ENCODE measurements around the gene RFTN1.

RFTN1 gene

GRCh38 chr3:16484984-16485383 is 28.5 kb downstream of the RFTN1 start:
- no peak for DNase-seq

DNA sequence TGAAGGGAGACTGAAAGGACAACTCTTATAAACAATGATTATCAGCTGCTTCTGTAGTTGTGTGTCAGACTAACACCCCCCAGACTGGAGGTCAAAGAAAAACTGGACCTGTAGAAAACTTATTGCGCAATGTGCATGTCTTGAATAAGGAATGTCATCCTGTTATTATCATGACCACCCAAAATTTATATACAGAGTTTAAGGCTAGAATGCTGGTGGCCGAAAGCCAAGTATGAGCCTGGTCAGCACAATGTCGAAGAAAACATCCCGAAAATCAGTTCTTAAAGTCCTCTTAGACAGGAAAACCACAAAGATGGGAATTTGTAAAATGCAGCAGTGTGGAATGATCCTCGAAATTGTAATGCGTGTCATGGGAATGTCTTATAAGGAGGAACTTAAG is 29.3 kb downstream of the RFTN1 start:
- no peak for DNase-seq

DNA sequence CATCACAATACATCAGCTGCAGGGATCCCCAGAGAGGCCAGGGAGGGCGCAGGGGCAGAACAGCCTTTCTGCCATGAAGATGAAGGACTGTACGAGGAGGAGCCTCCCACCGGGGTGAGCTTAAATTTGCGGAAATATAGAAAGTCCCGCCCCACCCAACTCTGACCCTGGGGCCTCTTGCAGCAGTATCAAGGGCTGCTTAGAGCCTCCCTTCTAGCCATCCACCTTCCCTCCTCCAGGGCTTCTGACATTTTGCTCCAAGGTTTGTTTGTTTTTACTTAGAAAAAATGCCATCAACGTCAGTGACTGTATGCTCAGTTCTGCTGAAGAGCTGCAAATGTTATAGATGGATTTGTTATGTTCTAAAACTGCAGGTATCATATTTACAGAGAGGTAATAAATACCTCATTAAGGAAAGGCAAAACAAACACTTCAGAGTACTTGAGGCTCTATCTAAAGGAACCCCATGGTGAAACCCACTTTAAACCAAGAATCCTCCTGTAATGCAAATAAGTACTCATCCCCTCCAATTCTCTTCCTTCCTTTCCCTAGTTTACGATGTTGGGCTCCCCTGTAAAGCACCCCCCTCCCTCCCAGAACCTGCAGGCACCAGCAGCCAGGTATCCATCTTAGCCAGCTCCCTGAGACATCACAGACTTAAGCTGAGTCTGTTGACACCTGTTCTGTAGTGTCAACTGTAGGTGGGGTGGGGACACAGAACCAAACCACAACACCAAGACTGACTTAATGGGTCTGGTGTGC is 30.5 kb downstream of the RFTN1 start:
- DNase-seq, result peak; percentile 93

GRCh38 chr3:16482194-16482769 is 31.2 kb downstream of the RFTN1 start:
- DNase-seq, result no peak

- no peak for DNase-seq
Observed at GRCh38 chr3:16481546-16481897, 32.0 kb downstream of the RFTN1 start.

GRCh38 chr3:16480861-16481545 is 32.5 kb downstream of the RFTN1 start:
- no peak for DNase-seq

GRCh38 chr3:16478516-16478915 is 35.0 kb downstream of the RFTN1 start:
- DNase-seq, result no peak

DNA sequence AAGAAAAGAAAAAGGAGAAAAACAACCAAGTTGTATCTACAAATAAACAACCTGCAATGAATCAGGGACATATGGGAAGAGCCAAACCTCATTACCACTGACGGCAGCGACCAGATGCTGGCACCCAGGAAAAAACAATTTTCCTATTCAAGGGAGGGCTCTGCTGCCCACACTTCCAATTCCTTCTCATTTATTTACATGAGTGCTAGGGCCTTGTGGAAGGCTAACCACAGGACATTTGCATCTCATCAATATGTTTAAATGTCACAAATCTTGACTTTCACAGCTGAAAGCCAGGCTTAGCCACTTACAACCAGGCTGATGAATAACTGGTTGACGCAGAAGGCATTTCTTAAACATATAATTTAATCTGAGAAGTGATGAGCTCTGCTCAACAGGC is 36.0 kb downstream of the RFTN1 start:
- DNase-seq, result no peak

GRCh38 chr3:16477056-16477455 is 36.4 kb downstream of the RFTN1 start:
- no peak for DNase-seq

GRCh38 chr3:16476636-16477035 is 36.9 kb downstream of the RFTN1 start:
- DNase-seq, result no peak

GRCh38 chr3:16475766-16476165 is 37.7 kb downstream of the RFTN1 start:
- DNase-seq, result no peak

DNA sequence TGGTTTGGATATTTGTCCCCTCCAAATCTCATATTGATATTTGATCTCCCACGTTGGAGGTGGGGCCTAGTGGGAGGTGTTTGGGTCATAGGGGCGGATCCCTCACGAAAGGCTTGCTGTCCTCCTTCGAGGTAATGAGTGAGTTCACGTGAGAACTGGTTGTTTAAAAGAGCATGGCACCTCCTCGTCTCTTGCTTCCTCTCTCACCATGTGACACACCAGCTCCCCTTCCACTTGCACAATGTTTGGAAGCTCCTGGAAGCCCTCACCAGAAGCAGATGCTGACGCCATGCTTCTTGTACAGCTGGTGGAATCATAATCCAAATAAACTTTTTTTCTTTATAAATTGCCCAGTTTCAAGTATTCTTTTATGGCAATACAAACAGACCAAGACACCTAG is 38.6 kb downstream of the RFTN1 start:
- no peak for DNase-seq

- DNase-seq, result peak; percentile 11
Observed at GRCh38 chr3:16474216-16474615, 39.3 kb downstream of the RFTN1 start.

- no peak for DNase-seq
Observed at GRCh38 chr3:16472593-16472992, 40.9 kb downstream of the RFTN1 start.

GRCh38 chr3:16471897-16472296 is 41.6 kb downstream of the RFTN1 start:
- DNase-seq, result no peak

DNA sequence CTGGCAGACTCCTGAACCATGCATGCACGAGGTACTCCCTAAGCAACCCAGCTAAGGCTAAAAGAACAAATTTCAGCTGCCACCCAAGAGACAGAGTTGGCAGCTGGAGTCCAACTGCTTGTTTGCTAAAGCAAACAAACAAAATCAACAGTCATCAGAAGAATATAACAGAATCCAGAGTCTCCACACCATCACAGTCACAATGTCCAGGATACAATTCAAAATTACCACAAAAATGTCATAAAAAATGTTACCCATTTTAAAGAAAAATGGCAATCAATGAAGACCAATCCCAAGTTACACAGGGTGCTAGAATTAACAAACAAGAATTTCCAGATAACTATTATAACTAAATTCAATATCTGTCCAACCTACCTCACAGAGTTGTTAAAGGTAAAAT is 42.9 kb downstream of the RFTN1 start:
- DNase-seq, result no peak

DNA sequence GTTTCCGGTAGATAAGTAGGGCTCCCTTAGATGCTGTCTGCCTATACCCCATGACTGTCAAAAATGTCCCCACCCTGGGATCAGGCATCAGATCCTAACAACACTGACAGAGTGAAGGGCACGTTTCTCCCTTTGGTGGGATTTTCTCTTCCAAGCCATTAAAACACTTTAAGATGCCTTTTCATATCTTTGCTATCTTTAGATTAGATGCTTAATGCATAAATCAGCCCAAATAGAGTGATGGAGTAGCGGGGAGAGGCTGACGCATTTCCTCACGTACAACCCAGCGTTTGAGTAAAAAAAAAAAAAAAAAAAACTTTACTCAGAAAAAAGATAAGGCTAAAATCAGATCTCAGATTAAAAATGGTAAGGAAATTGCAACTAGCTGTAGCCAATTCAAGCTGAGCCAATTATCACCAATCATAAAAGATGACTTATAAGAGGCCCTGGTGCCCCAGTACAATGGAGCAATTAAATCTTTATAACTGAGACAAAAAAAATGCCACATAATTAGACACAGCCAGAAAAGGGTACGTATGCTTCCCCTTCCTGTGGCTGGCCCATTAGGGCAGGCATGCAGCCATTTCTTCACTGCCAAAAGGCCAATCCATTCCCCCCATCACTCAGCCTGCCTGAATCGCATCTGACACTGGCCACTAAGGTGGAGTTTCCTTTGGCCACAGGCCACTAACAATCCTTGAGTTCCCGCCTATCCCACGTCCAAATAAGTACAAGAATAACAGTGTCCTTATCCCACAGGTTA is 45.0 kb downstream of the RFTN1 start:
- DNase-seq, result no peak

DNA sequence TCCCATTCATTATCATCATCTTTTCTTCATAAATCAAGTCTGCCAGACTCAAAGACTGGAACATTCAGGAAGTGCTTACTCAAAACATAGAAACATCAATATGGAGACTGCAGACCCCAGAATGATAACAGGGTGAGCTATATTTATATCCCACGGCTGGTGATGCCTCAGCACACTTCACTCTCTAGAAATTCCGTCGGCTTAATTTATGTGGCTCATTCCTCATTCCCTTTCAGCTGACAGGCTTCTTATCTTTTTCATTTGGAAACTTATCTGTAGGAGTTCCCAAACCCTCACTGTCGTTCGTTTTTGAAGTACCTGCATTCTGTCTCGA is 45.5 kb downstream of the RFTN1 start:
- no peak for DNase-seq

GRCh38 chr3:16467393-16467792 is 46.1 kb downstream of the RFTN1 start:
- DNase-seq, result no peak

GRCh38 chr3:16466822-16467221 is 46.7 kb downstream of the RFTN1 start:
- DNase-seq, result no peak

DNA sequence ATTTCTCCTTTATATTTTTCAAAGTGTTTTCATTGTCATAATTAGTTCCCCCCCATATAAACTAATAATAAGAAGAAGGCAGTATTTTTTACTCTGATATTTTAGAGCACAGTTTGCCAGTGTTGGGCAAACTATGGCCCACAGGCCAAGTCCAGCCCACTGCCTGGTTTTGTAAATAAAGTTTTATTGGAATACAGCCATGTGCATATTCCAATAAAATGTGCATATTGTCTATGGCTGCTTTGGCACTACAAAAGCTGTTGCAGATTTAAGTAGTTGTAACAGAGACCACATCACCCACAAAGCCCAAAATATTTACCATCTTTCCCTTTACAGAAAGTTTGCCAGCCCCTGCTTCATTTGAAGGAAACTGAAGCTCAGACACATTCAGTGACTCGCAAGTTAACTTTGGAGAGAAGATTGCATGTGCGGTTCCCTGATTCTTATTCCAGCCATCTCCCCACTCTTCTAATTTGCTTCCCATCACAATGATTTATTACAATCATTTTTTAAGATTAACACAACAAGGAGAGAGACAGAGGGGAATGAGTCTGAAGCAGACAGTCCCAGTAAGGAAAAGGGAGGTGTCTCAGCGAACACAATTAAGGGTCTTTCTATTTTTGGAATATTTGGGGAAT is 48.9 kb downstream of the RFTN1 start:
- DNase-seq, result no peak

DNA sequence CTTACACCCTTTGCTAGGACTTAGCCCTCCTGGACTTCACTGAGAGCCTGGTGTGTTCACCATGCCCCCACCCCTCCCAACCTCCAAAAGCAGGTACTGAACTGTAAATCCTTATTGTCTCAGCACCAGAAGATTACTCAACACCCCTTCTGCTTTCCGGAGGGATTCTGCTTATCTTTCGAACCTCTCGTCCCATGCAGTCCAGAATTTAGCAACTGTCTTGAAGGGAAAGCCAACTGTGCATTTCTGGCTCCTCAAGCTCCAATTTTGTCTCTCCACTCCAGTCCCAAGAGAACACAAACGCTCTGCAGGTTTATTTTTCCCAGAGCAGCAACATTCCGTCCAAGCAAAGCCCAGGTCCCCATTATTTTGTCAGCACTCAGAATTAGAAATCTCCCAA is 49.6 kb downstream of the RFTN1 start:
- DNase-seq, result no peak

GRCh38 chr3:16463119-16463518 is 50.4 kb downstream of the RFTN1 start:
- no peak for DNase-seq

Data from NCI-H748 treated with DMSO at 0.1 percent for 48 hours (cell line).